Panc1 (cell line): ENCODE measurements around the gene GOLGA6A. TPM values are rescaled to one million over a fixed set of nuclear protein-coding genes. Genes with fewer than 3 reads are reported as not detected.
"Not testable (repeated sequence)": the region's sequence is repeated elsewhere in the genome, so short reads cannot be mapped to it uniquely, and the experiment has no call there.

ENCODE experiments used
- ATAC-seq: fragments of 200-7000 bp; cut with Tn5 transposase; 2 replicates; pipeline ENCODE4 v1.9.1; 2020; ENCODE audit warnings: mild to moderate bottlenecking, moderate library complexity
- BruUV-seq: library from RNA; stranded (reverse); fragments of 400-500 nt; replicated peaks from 2 replicates; lab custom pipeline; 2021; lab: Mats Ljungman, UMichigan
- CTCF ChIA-PET: fragments of 300-600 bp; sonication (Branson Sonifier 250); formaldehyde crosslinking; loops from one replicate; lab custom pipeline; 2022; ENCODE audit warnings: antibody characterized with exemption; lab: Charles Lee
- POLR2A ChIA-PET: fragments of 300-600 bp; sonication (Branson Sonifier 250); formaldehyde crosslinking; loops from one replicate; lab custom pipeline; 2022; ENCODE audit warnings: antibody characterized with exemption; lab: Charles Lee
- DNase-seq: peaks from one replicate; pipeline ENCODE4 v3.0.0-alpha.2; 2010; ENCODE audit warnings: low read depth, low spot score
- H3K27ac ChIP-seq: 2 replicates; pipeline ENCODE4 v1.5.1; 2011; ENCODE audit warnings: mild to moderate bottlenecking, low read length, inconsistent platforms
- H3K27me3 ChIP-seq: fragments of 200-500 bp; sonication (Bioruptor generic); 2 replicates; pipeline ENCODE4 v1.6.0; 2014; ENCODE audit warnings: low read length, inconsistent platforms; ENCODE audit not compliant: control insufficient read depth, insufficient read depth
- H3K36me3 ChIP-seq: fragments of 200-500 bp; sonication (Bioruptor generic); 2 replicates; pipeline ENCODE4 v1.5.1; 2014; ENCODE audit warnings: inconsistent platforms, mild to moderate bottlenecking, low read length, moderate library complexity; ENCODE audit not compliant: control insufficient read depth, insufficient read depth
- H3K4me1 ChIP-seq: 2 replicates; pipeline ENCODE4 v1.5.1; 2011; ENCODE audit warnings: inconsistent platforms, mild to moderate bottlenecking, low read length, moderate library complexity; ENCODE audit not compliant: control insufficient read depth, insufficient read depth
- H3K4me3 ChIP-seq, 2 experiments: 2 replicates each; pipeline ENCODE4 v1.5.1; 2011 to 2012; ENCODE audit warnings: low read depth in 2 of 2, low read length in 2 of 2, mild to moderate bottlenecking in 2 of 2, inconsistent platforms in 1 of 2, moderate library complexity in 1 of 2
- H3K9me3 ChIP-seq: fragments of 200-500 bp; sonication (Bioruptor generic); 2 replicates; pipeline ENCODE4 v1.5.1; 2014; ENCODE audit warnings: low read depth, mild to moderate bottlenecking, inconsistent platforms, low read length, moderate library complexity; ENCODE audit not compliant: control insufficient read depth, insufficient read depth
- in situ Hi-C: cut with HindIII; loops from 2 replicates; pipeline ENCODE4 v1.10.0; 2016; ENCODE audit warnings: low sequenced_read_pairs, low pct_unique_long_range_greater_than_20kb
- intact Hi-C: fragments of 100-400 bp; cut with micrococcal nuclease; formaldehyde crosslinking; loops from one replicate; pipeline ENCODE4 v1.10.0; 2022; ENCODE audit not compliant: unreplicated experiment
- total RNA-seq: library from RNA; stranded (reverse); gene quantifications from one replicate; pipeline ENCODE4 v1.2.1, GENCODE V29; 2021; ENCODE audit not compliant: unreplicated experiment

GOLGA6A gene
- total RNA-seq, 1 experiment from 2014 or later = 0.05 TPM

GRCh38 chr15:74094567-74094966, 12.2 kb upstream of the GOLGA6A start:
- H3K4me3 ChIP-seq, intact Hi-C loops, in situ Hi-C loops, H3K27ac ChIP-seq, H3K27me3 ChIP-seq, H3K4me1 ChIP-seq, ATAC-seq, BruUV-seq, DNase-seq, POLR2A ChIA-PET, H3K9me3 ChIP-seq, H3K36me3 ChIP-seq, CTCF ChIA-PET: not testable (repeated sequence)

GRCh38 chr15:74075781-74076180, 6.6 kb downstream of the GOLGA6A start:
- H3K27me3 ChIP-seq, in situ Hi-C loops, CTCF ChIA-PET, POLR2A ChIA-PET, H3K36me3 ChIP-seq, ATAC-seq, DNase-seq, H3K9me3 ChIP-seq, H3K4me3 ChIP-seq, H3K4me1 ChIP-seq, BruUV-seq, H3K27ac ChIP-seq, intact Hi-C loops: not testable (repeated sequence)

DNA sequence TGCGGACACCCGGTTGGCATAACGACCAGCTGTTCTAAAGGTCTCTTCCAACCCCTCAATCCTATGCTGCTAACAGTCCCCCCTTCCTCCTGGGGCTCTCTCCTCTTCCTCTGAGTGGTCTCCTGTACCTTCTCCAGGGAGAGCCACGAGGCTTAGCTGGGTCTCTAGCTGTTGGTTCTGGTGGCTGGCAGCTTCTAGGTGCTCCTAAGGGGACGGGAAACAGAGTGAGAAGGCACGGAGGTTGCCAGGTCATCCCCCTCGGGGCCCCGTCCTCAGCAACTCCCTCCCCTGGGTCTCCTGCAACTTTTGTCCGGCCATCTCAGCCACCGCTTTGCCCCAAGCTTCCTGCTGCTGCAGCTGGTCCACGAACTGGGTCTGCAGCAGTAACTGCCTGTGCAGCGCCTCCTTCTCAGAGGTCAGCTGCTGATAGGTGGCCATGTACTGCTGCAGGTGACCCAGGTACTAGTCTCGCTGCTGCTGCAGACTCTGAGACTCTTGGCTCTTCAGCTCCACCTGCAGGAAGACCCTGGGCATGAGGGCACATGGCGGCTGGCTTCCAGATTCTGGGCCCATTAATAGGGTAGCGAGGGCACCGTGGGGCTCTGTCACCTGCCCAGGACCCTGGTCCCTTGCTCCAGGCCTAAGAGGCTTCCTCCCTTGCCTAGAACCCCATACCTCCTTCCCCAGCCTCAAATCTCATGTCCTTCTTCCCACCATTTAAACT, 9.6 kb downstream of the GOLGA6A start:
- CTCF ChIA-PET, H3K27me3 ChIP-seq, H3K4me3 ChIP-seq, in situ Hi-C loops, POLR2A ChIA-PET, DNase-seq, BruUV-seq, H3K9me3 ChIP-seq, intact Hi-C loops, ATAC-seq, H3K4me1 ChIP-seq, H3K27ac ChIP-seq, H3K36me3 ChIP-seq: not testable (repeated sequence)

DNA sequence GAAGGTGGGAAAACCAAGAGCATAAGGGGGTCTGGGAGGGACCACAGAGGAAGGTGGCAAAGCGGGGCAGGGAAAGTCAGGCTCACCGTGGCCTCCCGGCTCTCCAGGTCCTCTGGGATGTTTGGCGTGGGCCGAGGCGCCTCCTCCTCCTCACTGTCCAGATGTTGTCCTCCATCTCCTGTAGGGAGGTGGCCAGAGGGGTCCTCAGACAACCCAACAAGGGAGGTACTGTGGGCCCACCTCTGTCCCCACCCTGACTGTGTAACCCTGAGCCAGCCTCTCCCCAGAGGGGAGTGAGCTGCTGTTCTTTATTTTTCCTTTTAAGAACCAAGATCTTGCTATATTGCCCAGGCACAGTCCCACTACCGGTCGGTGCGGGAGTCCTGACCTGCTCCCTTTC, 10.2 kb downstream of the GOLGA6A start:
- in situ Hi-C loops, intact Hi-C loops, H3K4me1 ChIP-seq, CTCF ChIA-PET, H3K27ac ChIP-seq, H3K4me3 ChIP-seq, ATAC-seq, H3K9me3 ChIP-seq, H3K27me3 ChIP-seq, H3K36me3 ChIP-seq, POLR2A ChIA-PET, BruUV-seq, DNase-seq: not testable (repeated sequence)

DNA sequence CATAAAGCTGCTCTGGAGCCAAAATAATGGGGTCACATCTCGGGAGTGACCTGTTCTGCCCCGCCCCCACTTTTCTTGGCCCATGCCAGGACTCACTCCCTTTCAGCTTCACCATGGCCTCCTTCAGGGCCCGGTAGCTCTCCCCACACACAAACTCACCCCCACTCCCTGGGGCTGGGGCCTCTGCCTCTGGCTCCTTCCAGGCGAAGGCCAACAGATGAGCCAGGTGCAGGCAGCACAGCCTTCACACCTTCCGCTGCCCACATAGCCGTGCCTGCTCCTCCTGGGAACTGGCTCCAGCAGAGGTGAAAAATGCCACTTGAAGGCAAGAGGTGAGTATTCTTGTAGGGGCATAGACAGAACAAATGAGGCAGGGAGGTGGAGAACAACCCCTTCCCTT, 10.7 kb downstream of the GOLGA6A start:
- POLR2A ChIA-PET, H3K27me3 ChIP-seq, H3K4me1 ChIP-seq, H3K36me3 ChIP-seq, BruUV-seq, ATAC-seq, H3K27ac ChIP-seq, in situ Hi-C loops, DNase-seq, H3K4me3 ChIP-seq, H3K9me3 ChIP-seq, CTCF ChIA-PET, intact Hi-C loops: not testable (repeated sequence)
